Skin of body (tissue), 2 donors: ENCODE measurements around the gene SHC3. TPM values are rescaled to one million over a fixed set of nuclear protein-coding genes. Genes with fewer than 3 reads are reported as not detected.

ENCODE experiments used
- DNase-seq: peaks from one replicate; lab custom pipeline; 2025; lab: John Stamatoyannopoulos, UW
- total RNA-seq: library from RNA; depleted of rRNA; stranded (reverse); fragments of >200 nt; gene quantifications from one replicate; pipeline ENCODE4 v1.2.3, GENCODE V29; 2014

SHC3 gene
- total RNA-seq, 1 donor from 2014 or later = 0.79 TPM

DNA sequence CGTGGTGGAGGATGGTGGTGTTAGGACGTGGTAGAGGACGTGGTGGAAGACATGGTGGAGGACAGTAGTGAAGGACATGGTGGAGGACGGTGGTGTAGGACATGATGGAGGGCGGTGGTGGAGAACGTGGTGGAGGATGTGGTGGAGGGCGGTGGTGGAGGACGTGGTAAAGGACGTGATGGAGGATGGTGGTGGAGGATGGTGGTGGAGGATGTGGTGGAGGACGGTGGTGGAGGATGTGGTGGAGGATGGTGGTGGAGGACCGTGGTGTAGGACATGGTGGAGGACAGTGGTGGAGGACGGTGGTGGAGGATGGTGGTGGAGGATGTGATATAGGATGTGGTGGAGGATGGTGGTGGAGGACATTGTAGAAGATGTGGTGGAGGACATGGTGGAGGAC is 119.7 kb downstream of the SHC3 start:
- DNase-seq = no peak

DNA sequence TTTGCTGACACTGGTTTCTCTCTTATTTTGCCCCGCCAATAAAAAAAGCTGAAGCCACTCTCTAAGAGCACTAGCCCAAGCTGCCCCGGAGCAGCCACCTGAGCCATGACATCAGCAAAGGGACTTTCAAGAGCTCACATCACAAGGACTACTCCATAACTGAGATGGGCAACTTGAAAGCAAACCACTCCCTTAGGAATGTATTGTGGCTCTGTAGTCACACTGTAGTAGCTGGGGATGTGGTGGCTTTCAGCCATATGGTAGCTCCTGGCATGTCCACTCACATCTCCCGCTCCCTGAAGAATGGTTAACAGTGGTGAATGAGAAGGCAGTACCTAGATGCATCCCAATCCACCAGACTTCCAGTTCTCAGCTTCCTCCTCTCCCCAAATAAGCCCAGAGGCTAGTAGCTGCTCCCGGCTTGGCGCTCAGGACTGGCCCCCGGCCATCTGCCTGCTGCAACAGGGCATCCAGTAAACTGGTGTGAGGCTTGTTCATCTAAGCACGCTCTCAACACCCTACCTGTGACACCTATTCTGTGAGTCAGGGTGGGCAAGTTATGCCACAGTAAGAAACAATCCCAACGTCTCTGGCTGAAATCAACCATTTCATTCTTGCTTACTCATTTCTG is 123.6 kb downstream of the SHC3 start:
- DNase-seq = no peak

DNA sequence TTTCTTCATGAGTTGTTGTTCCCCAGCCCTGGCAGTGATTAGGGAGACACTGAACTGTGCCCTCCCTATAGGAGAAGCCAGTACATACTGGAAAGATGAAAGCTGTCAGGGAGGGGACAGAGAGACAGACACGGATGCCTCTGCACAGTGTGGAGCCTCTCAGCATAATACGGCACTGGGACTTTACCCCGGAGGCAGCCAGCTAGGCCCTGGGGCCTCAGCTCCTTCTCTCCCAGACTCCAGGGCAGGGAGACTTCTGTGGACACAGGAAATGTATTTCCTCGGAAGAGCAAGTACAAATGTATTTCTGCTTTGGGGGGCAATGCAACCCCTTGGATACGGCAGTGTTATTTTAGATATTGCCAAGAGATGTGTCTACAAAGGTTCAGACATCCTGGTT is 125.3 kb downstream of the SHC3 start:
- DNase-seq = no peak

DNA sequence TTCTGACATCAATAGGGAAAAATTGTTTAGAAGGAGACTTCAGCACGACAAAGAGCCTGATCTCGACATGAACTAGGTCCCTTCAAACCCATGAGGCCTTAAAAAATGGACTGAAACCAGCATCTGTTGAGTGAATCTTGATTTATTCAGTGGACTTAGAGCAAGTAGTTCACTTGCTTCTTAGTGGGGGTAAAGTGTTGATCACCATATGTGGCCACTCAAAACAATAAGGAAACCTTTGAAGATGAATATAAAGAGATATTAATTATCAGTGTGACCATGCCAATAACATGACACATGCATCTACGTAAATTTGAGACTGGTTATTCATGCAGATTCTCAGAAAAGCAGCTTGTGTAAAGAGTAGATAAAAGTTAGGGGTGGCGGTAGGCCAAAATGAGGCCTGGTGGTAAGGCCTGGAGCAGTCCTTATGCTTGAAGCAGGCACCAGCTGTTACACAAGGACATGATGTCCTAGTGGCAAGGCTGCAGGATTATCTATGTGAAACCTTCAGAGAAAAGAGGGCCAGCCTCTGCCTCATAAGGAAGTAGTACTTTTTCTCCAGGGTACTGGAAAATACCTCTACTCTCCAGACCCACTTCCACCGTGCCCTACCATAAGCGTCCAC is 126.0 kb downstream of the SHC3 start:
- DNase-seq = no peak

DNA sequence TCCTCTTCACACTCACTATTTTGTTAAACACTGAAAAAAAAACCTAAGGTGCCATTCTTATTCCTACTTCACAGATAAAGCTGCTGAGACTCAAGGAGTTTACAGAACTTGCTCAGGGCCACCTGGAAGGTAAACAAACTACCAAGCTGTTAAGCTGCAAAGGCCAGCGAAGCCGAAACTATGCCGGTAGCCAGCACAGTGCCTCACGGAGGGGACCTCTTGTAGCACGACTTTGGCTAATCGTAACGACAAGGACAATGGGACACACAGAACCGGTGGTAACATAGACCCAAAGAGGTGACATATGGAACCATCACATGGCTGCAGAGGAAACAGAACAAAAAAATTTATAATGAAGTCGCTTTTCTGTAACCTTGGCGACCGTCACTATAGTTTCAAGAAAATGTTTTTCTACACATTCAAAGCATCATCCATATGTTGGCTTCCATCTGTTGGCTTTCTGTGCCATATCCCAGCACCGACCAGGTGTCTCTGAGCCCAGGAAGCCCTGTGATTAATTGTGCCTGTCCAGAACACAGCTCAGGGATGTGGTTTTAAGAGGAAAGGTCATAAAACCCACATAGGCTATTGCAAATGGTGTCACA is 127.1 kb downstream of the SHC3 start:
- no peak for DNase-seq

DNA sequence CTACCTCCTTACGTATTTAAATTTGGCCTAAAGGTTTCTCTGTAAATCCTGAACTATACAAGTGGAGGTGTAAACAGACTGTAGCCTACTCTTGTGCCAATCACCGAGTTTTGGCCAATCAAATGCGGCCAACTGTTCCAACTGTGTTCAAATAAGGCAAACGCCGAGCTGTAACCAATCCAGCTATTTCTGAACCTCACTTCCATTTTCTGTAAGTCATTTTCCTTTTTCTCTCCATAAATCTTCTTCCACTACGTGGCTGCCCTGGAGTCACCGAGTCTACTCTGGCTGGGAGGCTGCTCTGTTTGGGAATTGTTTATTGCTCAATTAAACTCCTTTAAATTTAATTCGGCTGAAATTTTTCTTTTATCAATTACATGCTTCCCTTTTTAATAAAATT is 129.0 kb downstream of the SHC3 start:
- DNase-seq = no peak

DNA sequence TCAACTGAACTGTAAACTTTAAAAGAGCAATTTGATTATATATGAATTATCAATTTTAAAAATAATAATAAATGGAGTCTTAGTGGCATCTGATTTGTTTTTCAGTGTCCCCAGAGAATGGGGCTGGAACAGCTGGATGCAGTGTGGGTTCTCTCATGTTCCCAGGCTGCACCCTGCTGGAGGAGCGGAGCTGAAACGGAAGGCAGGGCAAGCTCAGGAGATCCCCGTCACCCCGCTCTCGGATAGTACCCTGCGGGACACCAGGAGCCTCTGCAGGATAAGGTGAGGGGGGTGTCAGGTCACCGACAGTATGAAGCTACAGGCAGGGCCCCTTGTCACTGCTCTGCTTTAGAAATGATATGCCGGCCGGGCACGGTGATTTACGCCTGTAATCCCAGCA is 130.0 kb downstream of the SHC3 start:
- no peak for DNase-seq

DNA sequence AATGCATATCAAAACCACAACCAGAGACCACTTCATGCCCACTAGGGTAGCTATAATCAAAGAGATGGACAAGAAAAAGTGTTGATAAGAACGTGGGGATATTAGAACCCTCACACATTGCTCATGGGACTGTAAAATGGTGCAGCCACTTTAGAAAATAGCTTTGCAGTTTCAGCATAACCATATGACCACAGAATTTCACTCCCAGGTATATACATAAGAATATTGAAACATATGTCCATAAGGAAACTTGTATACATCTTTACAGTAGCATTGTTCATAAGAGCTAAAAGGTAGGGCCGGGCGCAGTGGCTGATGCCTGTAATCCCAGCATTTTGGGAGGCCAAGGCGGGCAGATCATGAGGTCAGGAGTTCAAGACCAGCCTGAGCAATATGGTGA is 131.0 kb downstream of the SHC3 start:
- no peak for DNase-seq

DNA sequence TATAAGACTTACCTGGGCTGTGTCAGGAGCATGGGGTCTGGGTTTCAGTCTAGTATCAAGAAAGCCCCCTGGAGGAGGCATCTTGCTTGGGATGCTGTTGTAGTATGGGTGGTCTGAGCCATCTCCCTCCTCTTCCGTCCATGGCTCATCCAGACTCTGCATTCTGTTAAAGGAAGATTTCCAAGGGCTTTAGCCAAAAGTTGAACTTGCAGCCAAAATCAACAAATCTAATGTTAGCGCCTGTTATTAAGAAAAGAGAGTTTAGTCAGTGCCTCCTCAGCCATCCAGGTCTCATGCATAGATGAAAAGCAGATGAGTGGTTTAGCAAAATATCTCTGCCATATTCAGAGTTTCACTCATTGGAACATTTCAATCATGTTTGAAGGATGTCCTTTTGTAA is 131.8 kb downstream of the SHC3 start:
- no peak for DNase-seq

DNA sequence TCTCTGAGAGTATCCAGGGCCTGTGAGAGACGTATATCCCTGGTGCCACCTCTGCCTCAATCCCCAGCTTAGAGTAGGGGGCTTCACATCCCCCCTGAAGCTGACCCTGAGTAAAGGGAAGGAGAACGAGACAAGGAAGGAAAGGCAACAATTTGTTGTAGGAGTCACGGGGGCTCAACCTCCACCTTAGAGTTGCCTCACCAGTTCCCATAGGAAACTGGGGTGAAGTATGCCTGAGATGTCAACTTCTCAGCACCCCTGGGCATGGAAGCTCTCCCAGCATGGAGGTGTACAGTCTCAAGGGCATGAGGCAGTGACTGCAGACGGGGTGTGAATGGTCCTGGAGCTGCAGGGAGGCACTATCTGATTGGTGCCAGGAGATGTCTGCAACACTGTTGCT is 133.7 kb downstream of the SHC3 start:
- DNase-seq = no peak

DNA sequence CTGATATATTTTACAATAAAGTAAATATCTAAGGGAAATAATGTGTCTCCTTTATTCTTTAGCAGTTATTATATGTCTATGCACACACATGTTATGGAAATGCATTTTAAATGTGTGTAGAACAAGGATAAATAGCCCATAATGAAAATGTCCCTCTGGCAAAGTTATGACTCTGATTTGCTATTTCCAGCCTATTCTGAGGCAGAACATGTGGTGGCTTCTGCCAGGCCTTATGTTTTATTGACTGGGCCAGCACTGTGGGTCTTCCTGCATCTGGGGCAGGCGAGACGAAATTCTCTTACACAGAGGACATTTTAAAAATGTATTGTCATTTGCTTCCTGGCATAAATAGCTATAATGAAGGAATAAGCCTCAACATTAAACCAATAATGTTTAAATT is 134.5 kb downstream of the SHC3 start:
- DNase-seq = no peak

DNA sequence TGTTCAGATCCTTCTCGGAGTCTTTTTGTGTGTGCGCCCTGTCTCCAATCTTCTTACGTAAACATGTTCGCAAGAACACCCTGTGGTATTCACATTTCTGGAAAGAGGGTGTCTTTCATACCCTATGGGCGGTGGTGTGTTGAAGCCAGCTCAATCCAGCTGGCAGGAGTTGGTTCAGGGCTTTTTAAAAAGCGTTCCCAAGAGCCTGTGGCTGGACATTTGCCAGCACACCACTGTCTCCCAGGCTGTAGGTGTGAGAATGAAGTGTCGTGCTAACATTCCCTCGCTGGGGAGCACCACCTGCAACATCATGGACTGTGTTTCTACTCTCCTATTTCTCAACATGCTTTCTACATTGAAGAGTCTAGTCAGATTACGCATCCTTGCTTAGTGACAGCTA is 135.6 kb downstream of the SHC3 start:
- no peak for DNase-seq

DNA sequence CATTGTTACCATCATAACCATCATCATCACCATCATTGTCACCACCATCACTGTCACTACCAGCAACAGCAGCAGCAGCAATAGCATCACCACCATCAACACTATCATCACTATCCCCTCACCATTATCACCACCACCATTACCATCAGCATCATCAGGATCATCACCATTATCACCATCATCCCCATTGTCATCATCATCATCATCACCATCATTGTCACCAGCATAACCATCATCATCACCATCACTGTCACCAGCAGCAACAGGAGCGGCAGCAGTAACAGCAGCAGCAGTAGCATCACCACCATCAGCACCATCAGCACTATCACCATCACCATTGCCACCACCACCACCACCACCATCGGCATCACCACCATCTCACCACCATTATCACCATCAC is 139.0 kb downstream of the SHC3 start:
- no peak for DNase-seq

DNA sequence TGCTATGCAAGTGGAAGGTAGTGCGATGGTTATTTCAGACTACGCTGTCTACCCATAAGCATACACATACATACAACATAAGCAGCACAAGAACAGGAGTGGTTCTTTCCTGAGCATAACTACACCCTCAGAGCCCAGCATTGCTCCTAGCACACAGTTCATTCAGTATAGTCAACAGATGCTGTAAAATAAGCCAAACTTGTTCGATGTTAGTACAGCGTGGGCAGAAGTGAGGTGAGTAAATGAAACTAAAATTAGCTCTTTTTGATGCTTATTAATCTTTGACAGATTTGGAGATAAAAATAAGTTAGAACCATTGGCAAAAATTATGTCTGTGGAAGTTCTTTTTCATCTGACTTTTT is 139.5 kb downstream of the SHC3 start:
- DNase-seq = no peak

DNA sequence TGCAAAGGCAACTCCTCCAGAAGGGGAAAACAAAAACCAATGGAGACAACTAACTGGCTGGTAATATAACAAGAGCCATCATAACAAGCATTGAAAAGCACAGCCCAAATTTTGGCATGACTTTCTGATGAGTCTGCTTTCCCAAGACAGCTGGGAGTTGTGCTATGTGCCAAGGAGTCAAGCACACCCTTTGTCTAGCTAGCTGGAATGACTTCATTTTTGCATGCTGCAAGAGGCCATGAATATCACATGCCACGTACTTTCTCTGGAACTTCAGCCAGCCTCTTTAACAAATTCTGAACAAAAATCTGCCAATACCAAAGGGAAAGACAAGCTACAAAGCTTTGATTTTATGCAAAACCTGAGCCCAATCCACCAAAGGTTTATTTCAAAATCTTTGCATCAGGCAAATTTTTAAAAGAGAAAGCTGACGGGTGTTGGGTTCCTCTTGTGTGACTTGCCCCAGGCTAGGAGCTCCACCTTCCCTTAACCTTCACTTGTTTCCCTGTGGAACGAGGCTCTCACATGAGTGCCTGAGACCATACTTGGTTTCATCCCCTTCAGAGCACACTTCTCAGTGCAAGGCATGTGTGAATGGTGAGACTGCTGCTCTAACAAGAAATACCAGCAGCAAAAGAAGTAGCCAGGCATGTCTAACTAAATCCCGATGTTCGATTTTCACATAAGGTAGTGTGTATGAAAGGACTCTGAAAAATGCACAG is 140.1 kb downstream of the SHC3 start:
- peak; percentile 72 for DNase-seq

DNA sequence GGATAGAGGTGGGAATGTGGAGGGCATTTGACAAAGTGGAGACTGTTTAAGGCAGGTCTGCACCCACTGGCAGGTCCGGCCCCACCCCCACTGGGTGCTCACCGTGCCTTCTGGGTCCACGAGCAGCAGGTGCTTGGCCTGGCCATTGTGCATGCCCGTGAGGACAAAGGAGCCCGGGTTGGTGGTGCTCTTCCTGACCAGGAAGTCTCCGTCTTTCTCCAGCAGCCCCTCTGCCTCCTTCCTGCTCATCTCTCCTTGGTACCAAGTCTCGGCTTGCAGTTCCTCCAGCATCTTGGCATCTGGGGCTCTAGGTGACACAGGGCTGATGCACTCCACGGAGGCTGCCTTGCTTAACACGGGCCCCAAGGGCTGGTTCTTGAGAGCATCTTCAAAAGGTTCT is 140.7 kb downstream of the SHC3 start:
- DNase-seq = no peak

DNA sequence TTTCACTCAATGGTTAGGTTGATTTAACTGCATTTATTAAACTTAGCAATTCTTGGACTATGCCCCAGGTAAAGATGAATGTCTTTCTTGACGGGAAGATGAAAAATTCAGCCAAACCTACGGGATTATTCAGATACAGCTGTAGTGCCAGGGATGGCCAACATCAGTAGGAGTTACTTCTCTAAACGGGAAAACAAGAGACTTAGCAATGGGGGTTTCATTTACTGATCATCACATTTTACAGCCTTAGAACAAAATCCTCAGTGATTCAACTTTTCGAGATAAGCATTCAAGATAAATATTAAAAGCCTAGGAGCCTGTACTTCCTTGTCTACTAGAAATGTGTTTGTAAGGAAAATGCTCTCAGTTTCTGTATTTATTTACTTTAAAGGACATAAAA is 141.3 kb downstream of the SHC3 start:
- DNase-seq = no peak

DNA sequence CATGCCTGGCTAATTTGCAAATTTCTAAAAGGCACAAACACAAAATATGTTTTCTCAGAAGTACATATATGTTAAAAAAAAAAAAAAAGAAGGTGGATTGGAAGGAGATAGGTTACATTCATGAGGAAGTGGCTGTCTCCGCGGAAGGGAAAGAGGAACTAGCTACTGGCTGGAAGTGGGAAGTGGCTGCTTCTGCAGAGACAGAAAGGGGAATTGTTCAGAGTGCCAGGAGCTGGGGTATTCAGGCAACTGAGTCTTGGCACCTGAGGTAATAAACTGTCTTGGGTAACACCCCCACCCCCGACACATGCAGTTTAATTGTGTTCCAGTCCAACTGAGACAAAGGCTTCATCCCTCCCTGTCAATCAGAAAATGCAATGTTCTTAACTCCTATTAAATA is 141.7 kb downstream of the SHC3 start:
- DNase-seq = no peak

DNA sequence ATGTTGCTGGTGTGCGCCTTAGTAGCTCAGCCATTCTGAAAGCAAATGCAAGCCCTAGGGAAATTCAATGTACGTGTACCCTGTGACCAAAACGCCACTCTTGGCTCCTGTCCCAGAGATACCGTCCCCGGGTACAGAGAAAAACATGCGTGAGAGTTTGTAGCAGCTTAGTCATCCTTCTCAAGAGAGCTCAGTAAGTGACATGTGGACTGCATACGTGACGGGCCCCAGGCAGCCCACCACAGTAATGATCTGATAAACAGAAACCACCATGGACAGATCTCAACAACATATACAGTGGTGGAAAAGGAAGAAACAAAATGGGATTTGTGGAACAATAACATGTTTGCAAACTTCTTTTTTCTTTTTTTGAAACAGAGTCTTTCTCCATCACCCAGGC is 142.2 kb downstream of the SHC3 start:
- DNase-seq = no peak

DNA sequence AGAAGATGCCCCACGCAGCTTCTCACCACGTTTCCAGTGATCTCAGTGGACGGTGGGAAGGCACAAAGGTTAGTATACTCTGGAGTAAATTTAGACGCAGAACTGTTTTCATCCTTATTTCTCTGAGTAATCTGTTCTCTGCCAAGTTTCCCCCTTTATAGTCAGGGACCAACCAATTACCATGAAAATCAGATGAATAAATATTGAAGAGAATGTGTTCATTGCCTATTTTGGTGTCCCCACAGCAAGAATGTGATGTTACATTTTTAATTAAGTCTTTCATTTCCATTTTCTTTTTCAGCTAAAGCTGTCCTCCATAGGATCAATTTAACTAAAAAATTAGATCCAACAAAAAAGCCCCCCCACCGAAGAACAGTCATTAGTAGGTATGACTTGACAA is 146.0 kb downstream of the SHC3 start:
- no peak for DNase-seq

DNA sequence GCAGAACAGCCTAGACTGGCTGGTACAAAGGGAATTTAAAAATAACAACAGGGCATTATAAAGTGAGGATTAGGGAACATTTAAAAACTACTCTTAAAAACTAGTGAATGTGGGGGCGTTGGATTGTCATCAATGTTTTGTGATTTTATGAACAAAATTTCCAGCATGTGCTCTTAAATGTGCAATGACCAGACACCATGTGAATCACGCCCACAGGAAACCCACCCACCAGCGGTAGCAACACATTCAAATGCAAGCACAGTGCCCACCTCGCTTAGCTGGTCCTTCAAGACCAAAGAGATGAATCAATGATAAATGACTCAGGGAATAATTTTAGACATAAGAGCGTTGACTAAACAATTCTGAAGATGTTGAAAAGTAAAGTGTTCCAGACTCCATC is 146.4 kb downstream of the SHC3 start:
- DNase-seq = no peak

DNA sequence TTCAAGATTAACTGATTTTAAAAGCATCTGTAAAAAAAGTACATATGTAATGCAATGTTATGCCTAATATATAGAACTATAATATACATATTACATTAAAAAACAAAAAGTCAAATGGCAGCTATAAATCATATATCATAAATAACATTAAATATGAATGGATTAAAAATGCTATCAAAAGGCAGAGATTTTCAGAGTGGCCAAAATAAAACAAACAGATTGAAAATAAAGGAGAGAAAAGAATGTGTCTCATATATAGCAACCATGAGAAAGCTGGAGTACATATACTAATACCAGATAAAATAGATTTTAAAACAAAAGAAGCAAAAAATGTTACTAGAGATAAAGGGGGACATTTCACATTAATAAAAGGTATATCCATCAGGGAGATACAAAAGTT is 148.8 kb downstream of the SHC3 start:
- no peak for DNase-seq

DNA sequence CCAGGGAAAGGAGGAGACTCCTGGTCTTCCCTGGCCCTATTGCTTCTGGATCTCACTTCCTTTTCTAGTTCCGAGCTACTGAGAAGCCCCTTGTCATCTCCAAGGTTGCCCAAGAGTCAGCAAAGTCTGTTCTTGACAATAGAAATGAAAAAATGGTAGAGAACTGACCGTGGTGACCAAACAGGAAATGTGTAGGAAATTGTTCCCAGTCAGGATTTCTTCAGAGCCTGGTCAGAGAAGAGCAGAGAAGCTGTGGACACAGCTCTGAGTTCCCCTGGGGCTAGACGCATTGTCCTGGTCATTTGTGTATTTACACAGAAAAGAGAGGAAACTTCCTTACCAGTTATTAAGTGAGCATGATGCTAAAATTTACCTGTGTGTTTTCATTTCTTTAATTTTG is 151.7 kb downstream of the SHC3 start:
- no peak for DNase-seq
